NCI-H2171 treated with DMSO at 0.1 percent for 48 hours (cell line): Measurements from ENCODE around the gene GNAQ.
"Not testable (repeated sequence)": the region's sequence is repeated elsewhere in the genome, so short reads cannot be mapped to it uniquely, and the experiment has no call there.

Experiments
- DNase-seq: peaks from one replicate; lab custom pipeline; 2025; lab: John Stamatoyannopoulos, UW

The GNAQ gene

DNA sequence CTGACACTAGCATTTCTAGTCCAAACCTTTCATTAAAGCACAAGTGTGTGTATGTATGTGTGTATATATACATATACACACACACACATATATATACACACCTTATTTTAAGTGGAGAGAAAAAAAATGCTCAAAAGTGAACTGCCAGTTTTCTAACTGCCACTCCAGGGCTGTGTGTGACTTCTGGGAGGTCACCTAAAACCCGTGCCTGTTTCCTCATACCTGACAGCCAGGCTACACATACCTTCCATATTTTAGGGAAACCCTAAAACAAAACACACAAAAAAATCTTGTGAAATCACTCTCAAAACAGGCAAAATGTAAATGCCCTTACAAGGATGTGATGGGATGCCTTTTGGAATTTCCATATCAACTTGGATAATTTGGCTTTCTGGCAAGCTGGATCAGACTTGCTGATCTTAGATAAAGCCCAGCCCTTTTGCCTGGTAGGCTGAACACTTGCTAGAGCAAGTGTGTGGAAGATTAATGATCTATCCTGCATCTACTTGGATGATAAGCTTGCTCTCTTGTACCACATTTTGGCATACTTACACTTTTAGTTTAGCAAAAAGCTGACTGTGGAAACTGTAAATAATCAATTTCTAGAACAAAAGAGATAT, 127.8 kb downstream of the GNAQ start:
- no peak for DNase-seq

DNA sequence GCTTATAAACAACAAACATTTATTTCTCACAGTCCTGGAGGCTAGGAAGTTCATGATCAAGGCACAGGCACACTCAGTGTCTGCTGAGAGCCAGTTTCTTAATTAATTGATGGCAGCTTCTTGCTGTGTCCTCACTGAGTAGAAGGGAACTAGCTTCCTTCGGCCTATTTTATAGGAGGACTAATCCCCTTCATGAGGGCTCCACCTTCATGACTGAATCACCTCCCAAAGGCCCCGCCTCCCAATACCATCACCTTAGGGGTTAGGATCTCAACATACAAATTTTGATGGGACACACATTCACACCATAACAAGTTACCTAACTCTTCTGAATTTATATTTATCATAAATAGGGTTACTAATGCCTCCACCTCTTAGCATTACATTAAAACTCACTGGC, 129.8 kb downstream of the GNAQ start:
- DNase-seq, result no peak

DNA sequence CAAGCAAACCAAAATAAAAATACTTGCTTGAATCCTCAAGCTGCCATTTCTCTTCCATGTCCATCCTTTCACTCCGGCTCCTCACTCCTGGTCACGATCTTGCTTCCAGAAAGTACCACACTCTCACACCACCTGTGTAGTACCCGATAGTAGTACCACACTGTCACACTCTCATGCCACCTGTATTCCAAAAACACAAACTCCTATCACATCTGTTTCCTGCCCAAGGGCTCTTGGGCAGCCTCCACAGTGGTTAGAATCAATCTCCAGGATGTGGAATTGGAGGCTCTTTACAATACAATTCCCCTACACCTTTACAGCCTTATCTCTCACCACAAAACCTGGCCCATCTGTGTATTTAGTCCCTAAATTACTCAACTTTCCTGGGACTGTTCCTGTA, 130.6 kb downstream of the GNAQ start:
- no peak for DNase-seq

DNA sequence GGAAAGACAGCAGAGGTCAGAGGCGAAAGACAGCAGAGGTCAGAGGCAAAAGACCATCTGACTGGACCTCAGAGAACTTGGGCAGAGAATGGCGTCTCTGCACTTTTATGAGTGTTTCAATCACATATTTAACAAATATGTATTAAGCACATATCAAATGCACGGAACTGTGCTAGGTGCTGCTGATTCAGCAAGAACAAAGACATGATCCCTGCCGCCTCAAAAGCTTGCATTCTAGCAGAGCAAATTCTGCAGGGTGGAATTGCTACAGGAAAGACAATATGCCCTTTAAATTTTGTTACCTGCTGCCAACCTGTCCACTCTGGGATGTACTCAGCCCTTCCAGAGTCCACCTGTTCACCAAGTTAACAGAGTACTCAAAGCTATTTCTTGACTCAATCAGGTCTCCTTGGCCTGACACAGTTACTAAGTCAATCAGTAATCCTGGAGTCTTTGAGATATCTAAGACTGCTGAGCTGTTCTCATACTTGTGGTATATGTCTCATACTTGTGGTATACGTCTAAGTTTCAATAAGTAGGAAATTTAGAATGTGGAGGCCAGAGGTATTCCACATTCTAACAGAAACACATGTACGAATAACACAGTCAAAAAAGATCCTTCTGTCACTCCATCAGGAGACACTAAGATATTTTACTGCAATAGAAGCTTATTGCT, 131.8 kb downstream of the GNAQ start:
- DNase-seq, result no peak

DNA sequence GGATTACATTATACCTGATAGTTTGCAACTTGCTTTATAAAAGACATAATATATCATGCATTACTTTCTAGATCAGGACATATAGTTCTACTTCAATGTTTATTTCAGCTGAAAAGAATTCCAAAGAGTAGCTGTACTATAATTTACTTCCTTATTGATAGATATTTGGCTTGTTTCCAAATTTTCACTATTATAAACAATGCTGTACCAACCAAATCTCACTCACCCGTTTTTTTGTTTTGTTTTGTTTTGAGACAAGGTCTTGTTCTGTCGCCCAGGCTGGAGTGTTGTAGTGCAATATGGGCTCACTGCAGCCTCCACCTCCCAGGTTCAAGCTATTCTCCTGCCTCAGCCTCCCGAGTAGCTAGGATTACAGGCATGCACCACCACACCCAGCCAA, 132.7 kb downstream of the GNAQ start:
- DNase-seq, result no peak

DNA sequence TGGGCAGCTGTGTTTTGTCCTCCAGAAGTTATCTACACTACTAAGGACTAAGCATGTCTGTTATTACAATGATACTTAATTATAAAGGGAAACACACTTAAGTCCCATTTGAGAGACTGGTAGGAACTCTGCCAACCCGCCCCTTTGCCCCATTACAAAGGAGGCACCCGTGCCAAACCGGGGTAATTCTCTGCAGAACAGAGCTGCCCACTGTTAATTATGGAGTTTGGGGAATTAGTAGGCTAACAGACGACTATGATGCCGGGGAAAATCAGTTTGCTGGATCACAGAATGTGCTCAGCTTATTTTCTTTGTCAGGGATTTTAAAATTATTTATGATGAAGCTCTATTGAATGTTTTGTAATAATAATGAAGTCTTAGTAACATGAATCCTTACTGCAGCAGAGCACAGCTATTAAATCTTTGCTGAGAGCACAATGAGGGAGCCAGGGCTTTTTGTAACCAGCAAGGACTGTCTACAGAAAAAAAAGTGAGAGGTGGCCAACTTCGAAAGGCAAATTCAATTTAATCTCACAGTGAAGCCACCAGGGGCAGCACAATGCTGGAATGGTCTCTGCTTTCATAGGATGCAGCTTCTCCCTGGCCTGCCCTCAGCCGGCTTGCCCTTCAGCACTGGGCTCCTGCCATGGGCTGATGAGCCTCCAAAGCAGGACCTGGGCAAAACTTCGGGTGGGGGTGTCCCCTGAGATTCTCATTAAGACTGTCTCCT, 134.5 kb downstream of the GNAQ start:
- DNase-seq, result no peak

DNA sequence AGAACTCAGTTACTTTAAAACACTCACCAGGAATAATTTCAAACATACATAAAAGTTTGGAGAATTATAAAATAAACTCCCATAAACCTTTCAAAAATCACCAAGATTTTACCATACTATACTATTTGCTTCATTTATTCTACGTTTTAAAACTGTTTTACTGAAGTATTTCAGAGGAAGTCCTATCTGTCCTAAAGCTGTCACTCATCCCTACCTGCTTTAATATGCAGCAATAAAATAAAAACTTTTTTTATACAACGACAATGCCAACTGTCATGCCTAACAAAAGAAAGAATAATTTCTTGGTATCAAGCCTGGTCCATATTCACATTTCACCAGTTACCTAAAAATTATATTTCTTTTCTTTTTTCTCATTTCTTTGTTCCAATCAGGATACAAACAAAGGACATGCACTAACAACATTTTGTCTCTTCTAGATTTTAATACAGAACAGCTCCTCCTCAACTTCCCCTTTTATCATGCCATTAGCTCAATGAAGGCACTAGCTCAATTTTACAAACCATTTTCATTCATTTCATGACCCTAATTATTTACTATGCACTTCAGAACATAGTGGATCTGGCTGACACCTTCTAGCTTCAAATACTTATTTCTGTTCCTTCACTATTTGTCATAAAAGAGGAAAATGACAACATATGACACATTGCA, 135.2 kb downstream of the GNAQ start:
- DNase-seq, result no peak

DNA sequence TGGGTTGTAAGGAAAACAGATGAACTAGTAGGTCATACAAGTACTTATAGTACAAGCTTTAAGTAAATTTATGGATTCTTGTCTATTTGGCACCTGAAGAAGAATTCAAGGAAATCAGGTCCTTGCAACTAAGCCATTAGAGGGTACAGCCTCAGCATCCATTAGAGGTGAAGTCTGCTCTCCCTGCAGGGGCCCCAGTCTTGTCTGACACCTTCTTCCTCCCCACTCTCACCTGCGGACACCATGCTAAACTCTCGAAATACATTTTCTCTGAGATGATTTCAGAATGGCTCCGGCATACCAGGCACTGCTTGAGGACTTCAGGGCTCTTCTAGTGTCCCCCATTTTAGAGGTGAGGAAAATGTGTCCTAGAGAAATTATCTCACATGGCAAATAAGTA, 137.9 kb downstream of the GNAQ start:
- DNase-seq, result no peak

DNA sequence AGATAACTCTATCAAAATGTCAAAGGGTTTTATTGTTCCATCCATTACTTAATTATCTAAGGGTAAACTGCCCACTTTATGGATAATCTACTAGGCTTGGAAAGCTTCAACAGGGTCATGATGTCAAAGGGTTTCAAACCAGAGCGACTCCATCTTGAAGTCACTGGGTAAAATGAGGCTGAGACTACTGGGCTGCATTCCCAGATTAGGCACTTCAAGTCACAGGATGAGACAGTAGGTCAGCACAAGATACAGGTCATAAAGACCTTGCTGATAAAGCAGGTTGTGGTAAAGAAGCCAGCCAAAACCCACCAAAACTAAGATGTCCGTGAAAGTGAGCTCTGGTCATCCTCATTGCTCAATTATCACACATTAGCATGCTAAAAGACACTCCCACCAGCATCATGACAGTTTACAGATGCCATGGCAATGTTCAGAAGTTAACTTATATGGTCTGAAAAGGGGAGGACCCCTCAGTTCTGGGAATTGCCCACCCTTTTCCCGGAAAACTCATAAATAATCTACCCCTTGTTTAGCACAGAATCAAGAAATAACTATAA, 138.6 kb downstream of the GNAQ start:
- no peak for DNase-seq

DNA sequence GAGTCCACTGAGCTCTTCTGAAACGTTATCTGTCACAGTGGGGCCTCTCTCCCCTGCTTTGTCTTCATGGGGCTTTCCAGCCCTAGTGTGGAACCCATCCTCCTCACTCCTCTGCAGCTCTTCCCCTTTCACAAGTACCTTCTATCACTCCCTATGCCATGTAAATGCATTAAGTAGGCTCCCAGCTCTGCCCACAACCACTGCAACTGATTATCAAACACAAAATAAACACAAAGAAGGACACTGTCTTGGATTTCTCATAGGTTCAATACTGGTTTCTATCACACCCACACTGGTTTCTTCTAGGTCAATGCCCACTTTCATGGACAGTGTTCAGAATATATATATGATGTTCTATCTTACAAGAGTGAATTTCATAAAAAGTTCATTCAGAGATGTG, 139.4 kb downstream of the GNAQ start:
- no peak for DNase-seq

DNA sequence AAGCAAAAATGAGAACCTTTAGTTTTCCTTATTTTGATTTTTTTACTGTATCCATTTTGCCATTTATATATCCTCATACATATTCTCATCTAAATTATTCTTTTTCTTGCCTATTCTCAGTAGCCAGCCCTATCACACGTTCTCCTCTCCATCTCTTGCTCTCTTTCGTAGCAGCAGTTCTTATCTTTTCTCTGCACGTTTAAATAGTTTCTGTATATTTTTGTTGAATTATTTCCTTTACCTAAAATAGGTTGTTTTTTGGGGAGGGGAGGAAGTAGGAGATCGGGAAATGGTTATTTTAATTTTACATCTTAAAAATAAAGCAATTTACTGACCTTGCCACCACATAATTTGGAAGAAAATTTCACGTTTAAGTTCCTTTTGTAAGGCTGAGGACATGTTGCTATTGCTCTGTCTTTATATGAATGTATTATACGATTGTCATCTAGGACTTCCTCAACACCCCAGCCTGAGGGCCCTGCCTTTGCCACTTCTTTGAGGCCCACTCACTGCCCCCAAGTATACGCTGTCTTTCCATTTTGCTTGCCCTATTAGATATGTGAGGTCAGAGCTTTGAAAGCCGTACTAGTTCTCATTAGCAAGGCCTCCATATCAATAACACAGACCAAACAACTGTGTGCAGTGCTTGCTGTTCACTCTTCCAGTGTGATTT, 140.3 kb downstream of the GNAQ start:
- no peak for DNase-seq

DNA sequence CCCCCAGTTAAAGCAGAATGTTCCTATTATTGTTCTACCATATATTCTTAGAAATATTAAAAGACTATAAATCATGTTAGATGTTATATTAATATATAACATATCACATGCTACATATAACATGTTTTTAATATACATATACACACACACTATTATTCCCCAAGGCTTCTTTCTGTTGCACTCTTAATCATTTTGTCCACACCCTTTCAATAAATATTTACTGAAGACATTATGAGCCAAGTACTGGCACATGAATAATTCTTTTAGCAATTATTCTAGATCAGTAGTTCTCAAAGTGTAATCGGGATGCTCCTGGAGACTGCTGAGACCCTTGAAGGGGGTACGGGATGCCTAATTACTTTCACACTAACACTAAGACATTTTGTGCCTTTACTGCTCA, 143.9 kb downstream of the GNAQ start:
- no peak for DNase-seq

DNA sequence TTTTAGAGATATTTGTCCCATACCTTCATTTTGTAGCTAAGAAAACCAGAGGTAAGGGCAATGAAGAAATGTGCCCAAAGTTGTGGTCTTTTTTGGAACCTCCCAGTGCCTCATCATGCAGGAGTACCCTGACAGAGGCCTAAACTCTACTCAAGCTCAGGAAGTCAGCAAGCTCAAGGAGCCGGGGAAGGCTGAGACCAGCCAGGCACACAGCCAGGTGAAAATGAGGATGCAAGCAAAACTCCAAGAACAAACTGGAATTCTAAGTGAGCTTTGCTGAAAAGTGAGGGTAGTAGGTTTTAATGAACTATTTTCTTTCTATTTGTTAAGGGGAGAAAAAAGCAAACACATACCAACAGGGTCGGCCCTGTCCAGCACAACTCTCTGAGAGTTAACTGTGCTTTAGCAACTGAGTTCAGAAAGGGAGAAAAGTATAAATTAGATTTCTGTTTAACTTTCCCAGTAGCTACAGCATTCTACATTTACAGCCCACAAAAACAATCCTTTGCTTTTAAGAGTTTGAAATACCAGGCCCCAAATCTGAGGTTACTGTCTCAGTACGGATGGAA, 146.4 kb downstream of the GNAQ start:
- no peak for DNase-seq

DNA sequence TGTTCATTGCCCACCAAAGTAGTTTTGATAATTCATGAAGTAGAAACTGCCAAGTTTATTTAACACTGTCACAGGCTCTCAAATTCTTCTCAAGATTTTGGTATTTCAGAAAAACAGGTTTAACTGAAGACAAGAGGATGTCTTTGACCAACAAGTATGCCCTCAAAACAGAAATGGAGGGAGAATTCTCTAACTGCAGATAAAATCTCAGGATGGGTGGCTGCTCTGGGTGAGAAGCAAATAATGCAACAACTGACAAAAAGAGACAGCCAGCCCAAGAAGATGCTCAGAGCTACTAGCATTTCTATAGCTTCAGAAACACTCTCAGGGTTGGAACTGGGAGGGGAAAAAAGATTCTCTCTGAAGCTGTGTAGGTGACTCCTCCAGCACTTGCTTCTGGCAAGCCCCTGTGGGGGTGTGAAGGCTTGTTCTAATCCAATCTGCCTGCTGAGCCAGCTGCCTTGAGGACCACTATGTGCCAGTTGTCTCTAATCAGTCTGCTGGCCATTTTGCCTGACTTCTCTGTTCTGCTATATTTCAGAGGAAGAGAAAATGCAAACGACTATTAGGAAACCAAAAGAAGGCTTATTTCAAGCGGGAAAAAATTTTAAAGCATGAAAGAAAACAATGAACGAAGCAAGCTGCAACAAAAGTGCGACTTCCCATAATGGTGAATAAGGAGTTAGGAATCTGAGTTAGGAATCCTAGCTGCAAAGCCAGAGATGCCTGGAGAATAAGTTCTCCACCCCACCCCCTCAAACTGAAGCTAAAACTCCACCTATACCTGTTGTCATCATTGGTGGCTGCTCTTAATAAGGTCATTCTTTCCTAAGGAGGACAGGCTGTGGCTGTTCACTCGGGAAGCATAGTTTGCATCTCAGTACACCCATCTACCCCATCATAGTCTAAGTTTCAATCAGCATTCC, 147.5 kb downstream of the GNAQ start:
- DNase-seq, result no peak

DNA sequence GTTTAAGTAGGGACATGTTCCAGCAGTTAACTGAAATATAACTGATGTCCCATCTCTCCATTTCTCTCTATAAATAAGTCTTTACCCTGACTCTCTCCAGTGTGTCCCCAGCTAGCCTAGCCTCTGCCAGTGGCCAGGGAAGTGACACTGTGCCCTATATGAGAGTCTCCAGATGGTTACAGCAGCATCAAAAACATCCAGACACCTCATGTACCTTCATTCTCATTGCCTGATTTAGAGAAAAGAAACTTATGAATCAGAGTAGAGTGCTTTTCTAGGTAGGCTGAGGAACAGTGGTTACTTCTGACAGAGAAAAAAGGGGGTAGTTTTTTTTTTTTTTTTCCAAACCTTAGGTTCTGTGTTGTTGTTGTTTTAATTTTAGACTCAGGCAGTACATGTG, 148.5 kb downstream of the GNAQ start:
- no peak for DNase-seq

DNA sequence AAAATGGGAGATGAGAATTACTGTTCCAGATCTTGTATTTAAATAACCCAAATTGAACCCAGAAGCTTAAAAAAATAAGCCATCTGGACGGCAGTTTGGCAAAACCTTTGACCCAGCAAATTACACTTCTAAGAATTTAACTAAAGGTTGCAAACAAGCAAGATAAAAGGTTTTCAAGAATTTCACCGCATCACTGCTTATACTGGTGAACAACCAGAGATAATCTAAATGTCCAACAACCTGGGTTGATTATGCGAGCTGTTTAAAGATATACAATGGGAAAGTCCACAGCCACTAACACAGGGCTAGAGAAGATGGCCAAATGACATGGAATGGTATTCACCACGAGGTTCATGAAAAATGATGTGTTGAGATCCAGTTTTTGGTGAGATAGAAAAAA, 149.3 kb downstream of the GNAQ start:
- DNase-seq, result no peak

DNA sequence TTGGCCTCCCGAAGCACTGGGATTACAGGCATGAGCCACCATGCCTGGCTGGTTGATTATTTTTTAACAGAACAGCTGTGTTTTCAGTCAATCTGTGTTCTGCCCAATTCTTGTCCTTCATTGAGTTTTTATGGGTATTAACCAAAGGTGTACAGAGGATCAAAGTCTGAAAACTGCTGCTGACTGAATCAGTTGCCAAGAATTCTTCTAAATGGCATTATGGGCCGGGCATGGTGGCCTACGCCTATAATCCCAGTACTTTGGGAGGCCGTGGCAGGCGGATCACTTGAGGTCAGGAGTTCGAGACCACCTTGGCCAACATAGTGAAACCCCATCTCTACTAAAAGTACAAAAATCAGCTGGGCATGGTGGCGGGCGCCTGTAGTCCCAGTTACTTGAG, 150.0 kb downstream of the GNAQ start:
- not testable (repeated sequence) for DNase-seq

DNA sequence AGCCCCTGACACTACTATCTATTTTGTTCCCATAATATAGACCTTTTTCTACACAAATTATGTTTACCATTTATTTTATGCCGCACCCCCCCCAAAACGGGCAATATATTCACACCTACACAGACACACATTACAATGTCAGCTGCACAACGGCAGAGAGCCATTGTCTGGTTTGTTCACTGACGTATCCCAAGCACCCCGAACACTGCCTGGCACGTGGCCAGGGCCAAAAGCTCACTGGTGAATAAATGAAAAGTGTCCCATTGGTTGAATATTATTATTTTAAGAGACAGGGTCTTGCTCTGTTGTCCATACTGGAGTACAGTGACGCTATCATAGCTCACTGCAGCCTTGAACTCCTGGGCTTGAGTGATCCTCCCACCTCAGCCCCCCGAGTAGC, 150.5 kb downstream of the GNAQ start:
- DNase-seq, result no peak

DNA sequence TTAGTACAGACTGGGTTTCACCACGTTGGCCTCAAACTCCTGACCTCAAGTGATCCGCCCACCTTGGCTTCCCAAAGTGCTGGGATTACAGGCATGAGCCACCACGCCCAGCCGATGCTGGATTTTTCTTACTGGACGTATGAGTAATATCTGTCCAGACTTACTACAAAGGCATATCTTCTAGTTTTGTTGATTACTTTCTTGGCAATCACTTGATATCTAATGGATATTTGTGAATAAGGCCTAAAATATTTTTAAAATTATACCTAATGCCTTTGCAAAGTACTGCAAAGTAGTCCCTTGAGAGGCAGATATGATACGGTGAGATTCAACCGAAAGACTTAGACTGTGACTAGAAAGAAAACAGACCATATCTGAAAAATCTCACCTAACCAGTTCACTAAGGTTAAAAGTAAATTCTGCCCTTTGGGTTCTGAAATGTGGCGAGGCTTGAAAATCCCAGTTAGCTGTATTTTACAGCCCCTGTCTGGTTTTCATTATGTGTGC, 152.1 kb downstream of the GNAQ start:
- no peak for DNase-seq

DNA sequence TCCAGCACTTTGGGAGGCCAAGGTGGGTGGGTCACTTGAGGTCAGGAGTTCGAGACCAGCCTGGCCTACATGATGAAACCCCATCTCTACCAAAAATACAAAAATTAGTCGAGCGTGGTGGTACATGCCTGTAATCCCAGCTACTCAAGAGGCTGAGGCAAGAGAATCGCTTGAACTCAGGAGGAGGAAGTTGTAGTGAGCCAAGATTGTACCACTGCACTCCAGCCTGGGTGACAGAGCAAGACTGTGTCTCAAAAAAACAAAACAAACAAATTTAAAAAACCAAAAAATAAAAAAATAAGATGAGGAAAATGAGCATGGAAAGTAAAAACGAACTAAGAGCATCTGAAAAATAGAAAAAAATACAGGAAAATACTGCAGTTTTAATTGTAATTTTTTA, 152.8 kb downstream of the GNAQ start:
- DNase-seq, result not testable (repeated sequence)
